Prostate gland (tissue), 2 donors: ENCODE results near the gene RGS19.

ENCODE experiments used
- CTCF ChIP-seq, 4 experiments: fragments of 200-600 bp in 2 of 4; fragments of 450-650 bp in 2 of 4; sonication (generic) in 2 of 4; IDR thresholded peaks; 1 replicate in 3 of 4; 2 replicates in 1 of 4; pipeline ENCODE4 v1.5.1; 2016 to 2019; ENCODE audit warnings: antibody characterized with exemption in 4 of 4, mild to moderate bottlenecking in 2 of 4, moderate library complexity in 2 of 4
- POLR2A ChIP-seq: fragments of 450-650 bp; IDR thresholded peaks from one replicate; pipeline ENCODE4 v1.6.1; 2016; ENCODE audit warnings: antibody characterized with exemption, mild to moderate bottlenecking
- POLR2AphosphoS5 ChIP-seq: sonication (generic); formaldehyde crosslinking; IDR thresholded peaks from one replicate; pipeline ENCODE4 v1.6.1; 2017; ENCODE audit warnings: antibody characterized with exemption

- TF ChIP-seq POLR2A (no peak), CTCF (IDR thresholded peaks at IDR 0.05) (no peak), POLR2AphosphoS5 (no peak)
These were observed 34.1 kb upstream of the RGS19 start for GRCh38 chr20:64113444-64113775.
